NCI-H2227 treated with DMSO at 0.1 percent for 48 hours (cell line): ENCODE results near the gene CSPG4.
A peak's percentile ranks its signal among the peaks of the same experiment; 100 is the strongest.
"Not testable (repeated sequence)": the region's sequence is repeated elsewhere in the genome, so short reads cannot be mapped to it uniquely, and the experiment has no call there.

Experiments used
- DNase-seq: peaks from one replicate; lab custom pipeline; 2025; lab: John Stamatoyannopoulos, UW

CSPG4 gene

GRCh38 chr15:75648156-75649000, 64.3 kb downstream of the CSPG4 start:
- no peak for DNase-seq

GRCh38 chr15:75647370-75648155, 65.1 kb downstream of the CSPG4 start, which contains the start of gene SNX33:
TSS of gene SNX33 (plus strand) at chr15:75647912. CDS start at chr15:75649103, 1,191 bp downstream.
- DNase-seq, result peak; percentile 33

- no peak for DNase-seq
Observed at GRCh38 chr15:75646944-75647364, 65.7 kb downstream of the CSPG4 start.

- no peak for DNase-seq
Observed at GRCh38 chr15:75646112-75646943, 66.3 kb downstream of the CSPG4 start.

- DNase-seq, result no peak
Observed at GRCh38 chr15:75644376-75644775, 68.3 kb downstream of the CSPG4 start.

- DNase-seq, result no peak
Observed at GRCh38 chr15:75641603-75642002, 71.0 kb downstream of the CSPG4 start.

GRCh38 chr15:75641179-75641503, 71.5 kb downstream of the CSPG4 start:
- DNase-seq, result no peak

- DNase-seq, result peak; percentile 65
Observed at GRCh38 chr15:75640483-75641178, 72.0 kb downstream of the CSPG4 start.

- DNase-seq, result peak; percentile 92
Observed at GRCh38 chr15:75639709-75640482, 72.8 kb downstream of the CSPG4 start, which contains the start of gene IMP3. TSS of gene IMP3 (minus strand) at chr15:75640224. CDS start at chr15:75640168, 56 bp downstream.

- DNase-seq, result no peak
Observed at GRCh38 chr15:75639191-75639708, 73.4 kb downstream of the CSPG4 start.

- DNase-seq, result no peak
Observed at GRCh38 chr15:75637245-75638009, 75.2 kb downstream of the CSPG4 start.

- no peak for DNase-seq
Observed at GRCh38 chr15:75636026-75636425, 76.6 kb downstream of the CSPG4 start.

GRCh38 chr15:75633922-75634321, 78.7 kb downstream of the CSPG4 start:
- not testable (repeated sequence) for DNase-seq

- DNase-seq, result no peak
Observed at GRCh38 chr15:75631935-75632334, 80.7 kb downstream of the CSPG4 start.

- peak; percentile 84 for DNase-seq
Observed at GRCh38 chr15:75625542-75626347, 86.9 kb downstream of the CSPG4 start, which contains the start of gene SNUPN. TSS of gene SNUPN (minus strand) at chr15:75625725. CDS start at chr15:75621051, 4,674 bp downstream.
